ENCODE measurements around the gene KANSL1. TPM values are rescaled to one million over a fixed set of nuclear protein-coding genes. Genes with fewer than 3 reads are reported as not detected.
A peak's percentile ranks its signal among the peaks of the same experiment; 100 is the strongest.

Gene KANSL1
- total and polyA plus RNA-seq, 3 experiments from 2014 or later, result 20.9 to 70.7 (median 69.2) TPM

DNA sequence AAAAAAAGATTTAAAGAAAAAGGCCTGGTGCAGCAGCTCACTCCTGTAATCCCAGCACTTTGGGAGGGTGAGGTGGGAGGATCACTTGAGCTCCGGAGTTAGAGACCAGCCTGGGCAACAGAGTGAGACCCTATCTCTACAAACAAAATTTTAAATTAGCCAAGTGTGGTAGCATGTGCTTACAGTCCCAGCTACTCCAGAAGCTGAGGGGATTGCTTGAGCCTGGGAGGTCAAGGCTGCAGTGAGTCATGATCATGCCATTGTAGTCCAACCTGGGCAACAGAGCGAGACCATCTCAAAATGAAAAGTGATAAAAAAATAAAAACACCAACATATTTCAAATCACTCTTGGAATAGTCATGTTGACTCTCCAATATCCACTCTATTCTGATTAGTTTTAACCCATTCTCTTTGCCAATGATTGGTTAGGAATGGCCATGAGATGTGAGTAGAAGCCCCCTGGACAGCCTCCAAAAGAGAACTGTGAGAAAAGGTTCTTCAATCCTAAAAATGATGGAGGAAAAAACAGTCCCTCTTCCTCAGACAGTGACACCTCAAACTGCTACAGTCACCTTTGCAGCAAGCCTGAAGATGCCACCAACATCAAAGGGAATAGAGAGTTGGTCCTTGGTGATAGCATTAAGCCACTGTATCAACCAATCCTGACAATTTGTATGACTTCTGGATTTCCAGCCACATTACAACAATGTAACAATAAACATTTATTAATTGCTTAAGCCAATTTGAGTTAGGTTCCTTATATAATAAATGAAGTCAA lies 2.9 kb upstream of the KANSL1 start:
- DNase-seq, result no peak
- no peaks in the 10 kb centered on the region for H3K27me3 Mint-ChIP-seq
- no peak overlapping the region for H3K27ac ChIP-seq (ENCODE audit: low read depth, low read length)
- H3K4me1 Mint-ChIP-seq, result peaks cover 40 to 73% (median 57%) of the 10 kb centered on the region in 3 donors
- no peaks in the 10 kb centered on the region for H3K36me3 ChIP-seq (ENCODE audit: insufficient read depth, low read length)
- no peak overlapping the region for H3K4me3 ChIP-seq (ENCODE audit: low read length)
- ChIA-PET CTCF (interaction anchor here (1.1 to 2.5 kb wide), 3 partner anchors 9 to 17 kb away, joined by 3 to 13 read pairs (median 4); no protein-coding TSS in a partner anchor), POLR2A (no interaction called here)
- H3K27ac Mint-ChIP-seq, result peak overlapping the region; percentile 92 to 99 (median 98)
- H3K9me3 ChIP-seq (ENCODE audit: low read length), result no peaks in the 10 kb centered on the region
- H3K9me3 Mint-ChIP-seq, result no peaks in the 10 kb centered on the region
- peak overlapping the region in 4 of 7 donors; percentile 4 to 94 (median 60) for H3K4me3 Mint-ChIP-seq
- peaks cover 58% of the 10 kb centered on the region for H3K4me1 ChIP-seq (ENCODE audit: insufficient read depth, low read length)
- no peaks in the 10 kb centered on the region for H3K27me3 ChIP-seq (ENCODE audit: insufficient read depth, low read length, poor library complexity, severe bottlenecking)
- peaks cover 1 to 26% (median 3%) of the 10 kb centered on the region in 3 donors for H3K36me3 Mint-ChIP-seq

DNA sequence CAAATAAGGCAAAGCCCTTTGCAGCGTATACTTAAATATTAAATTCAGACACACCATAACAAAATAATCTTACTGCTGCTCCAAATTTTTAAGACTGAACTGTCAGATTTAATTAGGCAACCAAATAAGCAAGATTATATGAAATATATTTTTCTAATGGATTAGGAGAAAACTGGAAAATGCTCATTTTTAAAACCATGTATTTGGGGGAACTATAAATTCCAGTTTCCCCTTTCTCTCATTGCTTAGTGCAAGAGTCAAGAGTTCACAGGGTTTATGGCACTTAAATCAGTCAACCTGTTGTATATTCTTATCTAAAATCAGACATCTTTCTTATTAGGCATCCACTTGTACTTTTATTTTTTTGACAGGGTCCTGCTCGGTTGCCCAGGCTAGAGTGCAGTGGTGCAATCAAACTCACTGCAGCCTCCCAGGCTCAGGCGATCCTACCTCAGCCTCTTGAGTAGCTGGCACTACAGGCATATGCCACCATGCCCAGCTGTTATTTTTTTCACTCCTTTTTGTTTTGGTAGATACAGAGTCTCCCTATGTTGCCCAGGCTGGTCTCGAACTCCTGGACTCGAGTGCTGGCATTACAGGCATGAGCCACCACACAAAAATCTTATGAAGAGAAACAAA lies 2.1 kb upstream of the KANSL1 start:
- DNase-seq, result no peak
- H3K4me1 ChIP-seq (ENCODE audit: insufficient read depth, low read length), result peaks cover 62% of the 10 kb centered on the region
- ChIA-PET POLR2A (no interaction called here), CTCF (interaction anchor here (1.1 to 2.5 kb wide), 3 partner anchors 10 to 17 kb away, joined by 3 to 13 read pairs (median 4); no protein-coding TSS in a partner anchor)
- Mint-ChIP-seq H3K4me1 (peaks cover 44 to 72% (median 58%) of the 10 kb centered on the region in 3 donors), H3K4me3 (peak overlapping the region in 6 of 7 donors; percentile 79 to 94 (median 90)), H3K27ac (peak overlapping the region; percentile 92 to 99 (median 98)), H3K36me3 (peaks cover 1 to 29% (median 3%) of the 10 kb centered on the region in 3 donors), H3K27me3 (no peaks in the 10 kb centered on the region), H3K9me3 (no peaks in the 10 kb centered on the region)
- H3K27me3 ChIP-seq (ENCODE audit: insufficient read depth, low read length, poor library complexity, severe bottlenecking), result no peaks in the 10 kb centered on the region
- no peaks in the 10 kb centered on the region for H3K9me3 ChIP-seq (ENCODE audit: low read length)
- H3K27ac ChIP-seq (ENCODE audit: low read depth, low read length), result peak overlapping the region; percentile 96
- peak overlapping the region; percentile 71 for H3K4me3 ChIP-seq (ENCODE audit: low read length)
- H3K36me3 ChIP-seq (ENCODE audit: insufficient read depth, low read length), result no peaks in the 10 kb centered on the region

DNA sequence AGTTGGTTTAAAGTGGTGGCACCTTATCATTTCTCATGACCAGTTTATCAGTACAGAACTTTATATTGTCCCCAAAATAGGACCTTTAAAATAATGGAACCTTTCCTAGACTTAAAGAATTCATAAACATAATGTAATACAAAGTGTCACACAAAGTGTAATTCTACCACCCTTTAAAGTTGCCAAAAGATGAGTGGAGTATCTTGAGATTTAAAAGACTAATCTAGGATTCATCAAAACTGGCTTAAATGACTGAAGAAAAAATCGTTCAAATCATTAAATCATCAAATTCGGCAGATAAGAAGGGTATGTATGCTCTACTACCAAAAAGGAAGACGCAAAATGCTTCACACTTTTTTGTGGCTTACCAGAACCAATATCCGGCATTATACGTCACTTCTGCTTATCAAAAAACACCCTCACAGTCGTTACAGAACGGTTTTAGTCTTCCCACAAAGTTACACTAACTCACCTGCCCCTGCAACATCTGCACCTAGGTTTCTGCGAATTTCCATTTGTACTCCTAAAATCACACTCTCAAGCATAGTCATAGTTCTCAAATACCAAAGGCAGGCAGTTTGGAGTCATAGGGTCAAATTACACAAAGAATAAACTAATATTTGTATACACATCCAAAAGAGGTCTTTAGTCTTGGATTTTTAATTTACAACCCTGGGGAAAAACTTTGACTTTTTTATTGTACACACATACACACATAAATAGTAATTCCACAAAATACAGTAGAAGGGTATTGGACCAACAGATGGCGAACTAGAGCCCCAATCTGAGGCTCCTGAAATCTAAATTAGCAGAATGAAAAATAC lies 1.4 kb upstream of the KANSL1 start:
- H3K27ac Mint-ChIP-seq, result peak overlapping the region; percentile 92 to 99 (median 98)
- H3K9me3 Mint-ChIP-seq, result no peaks in the 10 kb centered on the region
- CTCF ChIA-PET, result interaction anchor here (0.8 to 2.5 kb wide), 13 partner anchors 12 to 610 kb away, joined by 3 to 29 read pairs (median 8); no protein-coding TSS in a partner anchor
- peaks cover 63% of the 10 kb centered on the region for H3K4me1 ChIP-seq (ENCODE audit: insufficient read depth, low read length)
- H3K4me3 Mint-ChIP-seq, result peak overlapping the region; percentile 79 to 94 (median 90)
- peak; percentile 44 to 90 (median 82) for DNase-seq
- no peaks in the 10 kb centered on the region for H3K36me3 ChIP-seq (ENCODE audit: insufficient read depth, low read length)
- H3K4me3 ChIP-seq (ENCODE audit: low read length), result peak overlapping the region; percentile 71
- H3K27me3 Mint-ChIP-seq, result no peaks in the 10 kb centered on the region
- peaks cover 1 to 35% (median 3%) of the 10 kb centered on the region in 3 donors for H3K36me3 Mint-ChIP-seq
- peak overlapping the region; percentile 96 for H3K27ac ChIP-seq (ENCODE audit: low read depth, low read length)
- no peaks in the 10 kb centered on the region for H3K27me3 ChIP-seq (ENCODE audit: insufficient read depth, low read length, poor library complexity, severe bottlenecking)
- peaks cover 50 to 73% (median 64%) of the 10 kb centered on the region in 3 donors for H3K4me1 Mint-ChIP-seq
- H3K9me3 ChIP-seq (ENCODE audit: low read length), result no peaks in the 10 kb centered on the region
- POLR2A ChIA-PET, result interaction anchor here (1.1 to 2.3 kb wide), 3 partner anchors 16 to 150 kb away, joined by 4 to 17 read pairs (median 16); no protein-coding TSS in a partner anchor

GRCh38 chr17:46193626-46194392 lies 580 bp upstream of the KANSL1 start:
- DNase-seq, result peak; percentile 90 to 96 (median 95)
- ChIA-PET CTCF (interaction anchor here (0.8 to 2.3 kb wide), 29 partner anchors 8 to 609 kb away, joined by 3 to 29 read pairs (median 7); no protein-coding TSS in a partner anchor), POLR2A (interaction anchor here (0.8 to 2.3 kb wide), 15 partner anchors 8 to 609 kb away, joined by 3 to 17 read pairs (median 4); no protein-coding TSS in a partner anchor)
- Mint-ChIP-seq H3K9me3 (no peaks in the 10 kb centered on the region), H3K27ac (peak overlapping the region; percentile 92 to 99 (median 98)), H3K27me3 (no peaks in the 10 kb centered on the region), H3K4me3 (peak overlapping the region; percentile 79 to 94 (median 90)), H3K36me3 (peaks cover 1 to 37% (median 3%) of the 10 kb centered on the region in 3 donors), H3K4me1 (peaks cover 52 to 72% (median 66%) of the 10 kb centered on the region in 3 donors)
- Histone ChIP-seq H3K27ac (ENCODE audit: low read depth, low read length) (peak overlapping the region; percentile 96), H3K27me3 (ENCODE audit: insufficient read depth, low read length, poor library complexity, severe bottlenecking) (no peaks in the 10 kb centered on the region), H3K36me3 (ENCODE audit: insufficient read depth, low read length) (no peaks in the 10 kb centered on the region), H3K4me1 (ENCODE audit: insufficient read depth, low read length) (peaks cover 65% of the 10 kb centered on the region), H3K9me3 (ENCODE audit: low read length) (no peaks in the 10 kb centered on the region), H3K4me3 (ENCODE audit: low read length) (peak overlapping the region; percentile 71)

DNA sequence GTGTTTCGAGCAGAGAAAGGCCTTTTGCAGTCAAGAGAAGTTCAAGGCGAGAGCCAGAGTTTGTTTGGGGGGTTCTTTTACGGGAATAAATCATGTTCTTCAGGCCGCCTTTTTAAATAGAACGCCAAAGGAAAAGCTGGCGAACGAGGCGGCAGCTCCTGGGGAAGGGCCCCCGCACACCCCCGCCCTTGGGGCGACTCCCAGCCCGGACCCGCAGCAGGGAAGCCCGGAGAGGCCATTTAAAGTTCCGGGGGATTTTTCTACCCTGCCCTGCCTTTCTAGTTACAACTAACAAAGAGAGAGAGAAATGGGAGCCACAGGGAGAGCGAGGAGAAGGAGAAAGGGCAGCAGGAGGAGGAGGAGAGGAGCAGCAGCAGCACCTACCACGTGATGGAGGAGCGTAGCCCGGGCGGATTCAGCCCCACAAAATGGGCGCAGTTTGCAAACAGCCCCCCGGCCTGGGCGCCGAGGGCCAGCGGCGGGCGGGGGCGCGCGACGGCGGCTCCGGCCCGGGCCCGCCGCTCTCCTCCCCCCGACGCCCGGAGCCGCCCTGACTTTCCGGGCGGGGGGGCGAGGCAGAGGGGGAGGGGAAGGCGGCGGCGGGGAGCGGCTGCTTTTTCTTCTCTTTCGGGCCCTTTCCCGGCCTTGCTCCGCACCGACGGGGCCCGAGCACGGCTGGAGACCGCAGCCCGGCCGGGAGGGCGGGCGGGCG lies 634 bp downstream of the KANSL1 start:
- peak overlapping the region; percentile 85 for H3K27ac ChIP-seq (ENCODE audit: low read depth, low read length)
- H3K4me3 ChIP-seq (ENCODE audit: low read length), result peak overlapping the region; percentile 78
- Mint-ChIP-seq H3K4me3 (peak overlapping the region; percentile 90 to 100 (median 99)), H3K4me1 (peaks cover 59 to 73% (median 72%) of the 10 kb centered on the region in 3 donors), H3K27ac (peak overlapping the region; percentile 86 to 99 (median 98)), H3K36me3 (peaks cover 3 to 38% (median 4%) of the 10 kb centered on the region in 3 donors), H3K9me3 (no peaks in the 10 kb centered on the region), H3K27me3 (no peaks in the 10 kb centered on the region)
- ChIA-PET POLR2A (interaction anchor here (0.5 to 2.3 kb wide), 26 partner anchors 7 to 1458 kb away, joined by 3 to 17 read pairs (median 3); no protein-coding TSS in a partner anchor), CTCF (interaction anchor here (0.6 to 2.3 kb wide), 36 partner anchors 7 to 608 kb away, joined by 3 to 29 read pairs (median 5); no protein-coding TSS in a partner anchor)
- no peaks in the 10 kb centered on the region for H3K36me3 ChIP-seq (ENCODE audit: insufficient read depth, low read length)
- H3K9me3 ChIP-seq (ENCODE audit: low read length), result no peaks in the 10 kb centered on the region
- peaks cover 66% of the 10 kb centered on the region for H3K4me1 ChIP-seq (ENCODE audit: insufficient read depth, low read length)
- no peaks in the 10 kb centered on the region for H3K27me3 ChIP-seq (ENCODE audit: insufficient read depth, low read length, poor library complexity, severe bottlenecking)
- peak; percentile 52 to 77 (median 64) for DNase-seq

GRCh38 chr17:46192189-46192438 lies 1.1 kb downstream of the KANSL1 start:
- H3K9me3 Mint-ChIP-seq, result no peaks in the 10 kb centered on the region
- ChIA-PET CTCF (interaction anchor here (1.3 to 2.3 kb wide), 3 partner anchors 21 to 47 kb away, joined by 4 to 12 read pairs (median 4); no protein-coding TSS in a partner anchor), POLR2A (interaction anchor here (1.3 to 2.3 kb wide), 2 partner anchors 9 to 21 kb away, joined by 3 to 14 read pairs; no protein-coding TSS in a partner anchor)
- peaks cover 66% of the 10 kb centered on the region for H3K4me1 ChIP-seq (ENCODE audit: insufficient read depth, low read length)
- peak overlapping the region; percentile 86 to 99 (median 98) for H3K27ac Mint-ChIP-seq
- no peaks in the 10 kb centered on the region for H3K27me3 ChIP-seq (ENCODE audit: insufficient read depth, low read length, poor library complexity, severe bottlenecking)
- no peaks in the 10 kb centered on the region for H3K27me3 Mint-ChIP-seq
- H3K36me3 Mint-ChIP-seq, result peaks cover 1 to 36% (median 4%) of the 10 kb centered on the region in 3 donors
- H3K4me3 ChIP-seq (ENCODE audit: low read length), result peak overlapping the region; percentile 78
- H3K27ac ChIP-seq (ENCODE audit: low read depth, low read length), result peak overlapping the region; percentile 85
- peaks cover 59 to 73% (median 72%) of the 10 kb centered on the region in 3 donors for H3K4me1 Mint-ChIP-seq
- no peaks in the 10 kb centered on the region for H3K9me3 ChIP-seq (ENCODE audit: low read length)
- peak overlapping the region; percentile 90 to 100 (median 99) for H3K4me3 Mint-ChIP-seq
- no peak for DNase-seq
- H3K36me3 ChIP-seq (ENCODE audit: insufficient read depth, low read length), result no peaks in the 10 kb centered on the region

Measured in CD8-positive, alpha-beta memory T cell (primary cell).